Liver (tissue), 3 donors: Measurements from ENCODE around the gene TULP3.

Experiments used
- RAD21 ChIP-seq, 2 donors: IDR thresholded peaks; 2 replicates each; pipeline ENCODE4 v1.6.1; 2016; ENCODE audit warnings: antibody characterized with exemption in 2 of 2, mild to moderate bottlenecking in 2 of 2
- TF ChIP-seq, protein P1 (sequence below): fragments of 150-350 bp; IDR thresholded peaks from 2 replicates; pipeline ENCODE4 v1.5.1; 2017; ENCODE audit warnings: improper control_type of control experiment, low read depth, low read length; ENCODE audit not compliant: missing input control
- TF ChIP-seq, protein P2 (sequence below): IDR thresholded peaks from 2 replicates; pipeline ENCODE4 v1.6.1; 2016; ENCODE audit warnings: antibody characterized with exemption
- donor health status: healthy.
- donor health status: healthy.

DNA sequence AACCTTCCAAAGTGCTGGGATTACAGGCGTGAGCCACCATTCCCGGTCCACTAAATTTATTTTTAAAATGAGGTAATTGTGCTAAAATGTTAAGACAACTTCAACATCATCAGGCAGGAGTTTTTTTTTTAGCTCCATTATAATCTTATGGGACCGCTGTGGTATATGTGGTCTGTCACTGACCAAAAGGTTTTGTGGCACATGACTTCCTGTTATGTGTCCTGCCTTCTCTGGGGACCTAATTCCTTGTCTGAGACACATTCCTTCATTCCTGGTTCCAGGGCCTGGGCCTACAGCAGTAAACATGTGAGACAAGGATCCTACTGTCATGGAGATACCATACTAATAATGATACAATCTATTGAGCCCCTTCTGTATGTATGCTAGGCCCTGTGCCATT, 38.8 kb upstream of the TULP3 start:
- no peak for TF ChIP-seq RAD21 (IDR thresholded peaks at IDR 0.05)
- TF ChIP-seq, protein P1, sequence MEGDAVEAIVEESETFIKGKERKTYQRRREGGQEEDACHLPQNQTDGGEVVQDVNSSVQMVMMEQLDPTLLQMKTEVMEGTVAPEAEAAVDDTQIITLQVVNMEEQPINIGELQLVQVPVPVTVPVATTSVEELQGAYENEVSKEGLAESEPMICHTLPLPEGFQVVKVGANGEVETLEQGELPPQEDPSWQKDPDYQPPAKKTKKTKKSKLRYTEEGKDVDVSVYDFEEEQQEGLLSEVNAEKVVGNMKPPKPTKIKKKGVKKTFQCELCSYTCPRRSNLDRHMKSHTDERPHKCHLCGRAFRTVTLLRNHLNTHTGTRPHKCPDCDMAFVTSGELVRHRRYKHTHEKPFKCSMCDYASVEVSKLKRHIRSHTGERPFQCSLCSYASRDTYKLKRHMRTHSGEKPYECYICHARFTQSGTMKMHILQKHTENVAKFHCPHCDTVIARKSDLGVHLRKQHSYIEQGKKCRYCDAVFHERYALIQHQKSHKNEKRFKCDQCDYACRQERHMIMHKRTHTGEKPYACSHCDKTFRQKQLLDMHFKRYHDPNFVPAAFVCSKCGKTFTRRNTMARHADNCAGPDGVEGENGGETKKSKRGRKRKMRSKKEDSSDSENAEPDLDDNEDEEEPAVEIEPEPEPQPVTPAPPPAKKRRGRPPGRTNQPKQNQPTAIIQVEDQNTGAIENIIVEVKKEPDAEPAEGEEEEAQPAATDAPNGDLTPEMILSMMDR, result no peak
- TF ChIP-seq, protein P2, sequence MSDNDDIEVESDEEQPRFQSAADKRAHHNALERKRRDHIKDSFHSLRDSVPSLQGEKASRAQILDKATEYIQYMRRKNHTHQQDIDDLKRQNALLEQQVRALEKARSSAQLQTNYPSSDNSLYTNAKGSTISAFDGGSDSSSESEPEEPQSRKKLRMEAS, result no peak
